ENCODE results near the gene PRKD1.

Gene PRKD1

GRCh38 chr14:29716150-29716549 lies 211.5 kb downstream of the PRKD1 start:
- Histone ChIP-seq H3K27me3 (ENCODE audit: control insufficient read depth, low read length) (no peaks in the 10 kb centered on the region), H3K79me2 (ENCODE audit: control insufficient read depth, low read length) (no peaks in the 10 kb centered on the region), H3K9me2 (replicated peaks; ENCODE audit: control insufficient read depth, low read length) (no peaks in the 10 kb centered on the region), H3K27ac (ENCODE audit: low read depth, low read length) (no peak overlapping the region), H4K20me1 (ENCODE audit: control insufficient read depth, insufficient read depth, low read depth, low read length) (no peaks in the 10 kb centered on the region), H3K4me2 (ENCODE audit: low read length) (no peak overlapping the region), H3K4me1 (ENCODE audit: control insufficient read depth, low read length) (no peaks in the 10 kb centered on the region), H3K9me3 (ENCODE audit: control insufficient read depth, insufficient read depth, low read length) (no peaks in the 10 kb centered on the region), H3K36me3 (ENCODE audit: control insufficient read depth, low read length) (no peaks in the 10 kb centered on the region), H3F3A (ENCODE audit: control insufficient read depth, insufficient read depth) (no peaks in the 10 kb centered on the region), H3K4me3 (ENCODE audit: low read length) (no peak overlapping the region)
- no peak for TF ChIP-seq CTCF (IDR thresholded peaks at IDR 0.05; ENCODE audit: low read depth, low read length, poor library complexity, severe bottlenecking)
- no peak for TF ChIP-seq EZH2phosphoT487 (IDR thresholded peaks at IDR 0.05; ENCODE audit: borderline replicate concordance, low read length)

- no peaks in the 10 kb centered on the region for H3K9me2 ChIP-seq (replicated peaks; ENCODE audit: control insufficient read depth, low read length)
- H4K20me1 ChIP-seq (ENCODE audit: control insufficient read depth, insufficient read depth, low read depth, low read length), result no peaks in the 10 kb centered on the region
- H3K4me1 ChIP-seq (ENCODE audit: control insufficient read depth, low read length), result no peaks in the 10 kb centered on the region
- no peak overlapping the region for H3K4me2 ChIP-seq (ENCODE audit: low read length)
- no peaks in the 10 kb centered on the region for H3K27me3 ChIP-seq (ENCODE audit: control insufficient read depth, low read length)
- no peaks in the 10 kb centered on the region for H3K9me3 ChIP-seq (ENCODE audit: control insufficient read depth, insufficient read depth, low read length)
- H3K36me3 ChIP-seq (ENCODE audit: control insufficient read depth, low read length), result no peaks in the 10 kb centered on the region
- H3K79me2 ChIP-seq (ENCODE audit: control insufficient read depth, low read length), result no peaks in the 10 kb centered on the region
- no peaks in the 10 kb centered on the region for H3F3A ChIP-seq (ENCODE audit: control insufficient read depth, insufficient read depth)
- TF ChIP-seq CTCF (IDR thresholded peaks at IDR 0.05; ENCODE audit: low read depth, low read length, poor library complexity, severe bottlenecking) (no peak), EZH2phosphoT487 (IDR thresholded peaks at IDR 0.05; ENCODE audit: borderline replicate concordance, low read length) (no peak)
- no peak overlapping the region for H3K4me3 ChIP-seq (ENCODE audit: low read length)
- H3K27ac ChIP-seq (ENCODE audit: low read depth, low read length), result no peak overlapping the region
Measured at GRCh38 chr14:29712601-29713000, 215.0 kb downstream of the PRKD1 start.

- Histone ChIP-seq H3K36me3 (ENCODE audit: control insufficient read depth, low read length) (no peaks in the 10 kb centered on the region), H3K4me3 (ENCODE audit: low read length) (no peak overlapping the region), H3K79me2 (ENCODE audit: control insufficient read depth, low read length) (no peaks in the 10 kb centered on the region), H3K9me2 (replicated peaks; ENCODE audit: control insufficient read depth, low read length) (no peaks in the 10 kb centered on the region), H3K4me1 (ENCODE audit: control insufficient read depth, low read length) (no peaks in the 10 kb centered on the region), H3F3A (ENCODE audit: control insufficient read depth, insufficient read depth) (no peaks in the 10 kb centered on the region), H4K20me1 (ENCODE audit: control insufficient read depth, insufficient read depth, low read depth, low read length) (no peaks in the 10 kb centered on the region), H3K27ac (ENCODE audit: low read depth, low read length) (no peak overlapping the region), H3K9me3 (ENCODE audit: control insufficient read depth, insufficient read depth, low read length) (no peaks in the 10 kb centered on the region), H3K4me2 (ENCODE audit: low read length) (no peak overlapping the region), H3K27me3 (ENCODE audit: control insufficient read depth, low read length) (no peaks in the 10 kb centered on the region)
- no peak for TF ChIP-seq EZH2phosphoT487 (IDR thresholded peaks at IDR 0.05; ENCODE audit: borderline replicate concordance, low read length)
- TF ChIP-seq CTCF (IDR thresholded peaks at IDR 0.05; ENCODE audit: low read depth, low read length, poor library complexity, severe bottlenecking), result no peak
Measured at GRCh38 chr14:29710015-29710414, 217.6 kb downstream of the PRKD1 start.

GRCh38 chr14:29709490-29709889 lies 218.2 kb downstream of the PRKD1 start:
- no peaks in the 10 kb centered on the region for H3F3A ChIP-seq (ENCODE audit: control insufficient read depth, insufficient read depth)
- H3K4me2 ChIP-seq (ENCODE audit: low read length), result no peak overlapping the region
- no peak overlapping the region for H3K27ac ChIP-seq (ENCODE audit: low read depth, low read length)
- H3K27me3 ChIP-seq (ENCODE audit: control insufficient read depth, low read length), result no peaks in the 10 kb centered on the region
- no peak for TF ChIP-seq EZH2phosphoT487 (IDR thresholded peaks at IDR 0.05; ENCODE audit: borderline replicate concordance, low read length)
- TF ChIP-seq CTCF (IDR thresholded peaks at IDR 0.05; ENCODE audit: low read depth, low read length, poor library complexity, severe bottlenecking), result no peak
- no peak overlapping the region for H3K4me3 ChIP-seq (ENCODE audit: low read length)
- no peaks in the 10 kb centered on the region for H3K36me3 ChIP-seq (ENCODE audit: control insufficient read depth, low read length)
- no peaks in the 10 kb centered on the region for H4K20me1 ChIP-seq (ENCODE audit: control insufficient read depth, insufficient read depth, low read depth, low read length)
- H3K4me1 ChIP-seq (ENCODE audit: control insufficient read depth, low read length), result no peaks in the 10 kb centered on the region
- H3K9me3 ChIP-seq (ENCODE audit: control insufficient read depth, insufficient read depth, low read length), result no peaks in the 10 kb centered on the region
- no peaks in the 10 kb centered on the region for H3K79me2 ChIP-seq (ENCODE audit: control insufficient read depth, low read length)
- H3K9me2 ChIP-seq (replicated peaks; ENCODE audit: control insufficient read depth, low read length), result no peaks in the 10 kb centered on the region
